HS-27A (cell line): ENCODE data around the gene CPNE2.
A peak's percentile ranks its signal among the peaks of the same experiment; 100 is the strongest.
"Not testable (repeated sequence)": the region's sequence is repeated elsewhere in the genome, so short reads cannot be mapped to it uniquely, and the experiment has no call there.

Source experiments
- DNase-seq: peaks from one replicate; pipeline ENCODE4 v3.0.0-alpha.2; 2012; ENCODE audit warnings: low read depth, missing footprints

CPNE2 gene

DNA sequence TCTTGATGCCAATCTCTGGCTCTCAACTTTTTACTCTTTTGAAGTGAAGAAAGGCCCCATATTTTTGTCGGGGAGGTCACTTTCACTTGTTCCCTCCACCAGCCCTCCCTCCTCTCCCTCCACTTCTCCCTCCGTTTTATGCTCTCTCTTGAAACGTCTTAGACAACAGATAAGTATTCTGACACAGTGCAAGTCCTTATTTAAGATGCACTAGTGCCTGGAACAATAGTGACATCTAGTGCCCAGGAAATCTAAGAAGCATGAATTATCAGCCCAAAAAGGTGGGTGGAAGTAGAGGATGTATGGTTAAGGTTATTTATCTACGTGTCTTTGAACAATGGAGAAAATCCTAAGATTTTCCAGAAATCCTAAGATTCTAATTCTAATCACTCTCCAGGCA lies 75.6 kb downstream of the CPNE2 start:
- no peak for DNase-seq

DNA sequence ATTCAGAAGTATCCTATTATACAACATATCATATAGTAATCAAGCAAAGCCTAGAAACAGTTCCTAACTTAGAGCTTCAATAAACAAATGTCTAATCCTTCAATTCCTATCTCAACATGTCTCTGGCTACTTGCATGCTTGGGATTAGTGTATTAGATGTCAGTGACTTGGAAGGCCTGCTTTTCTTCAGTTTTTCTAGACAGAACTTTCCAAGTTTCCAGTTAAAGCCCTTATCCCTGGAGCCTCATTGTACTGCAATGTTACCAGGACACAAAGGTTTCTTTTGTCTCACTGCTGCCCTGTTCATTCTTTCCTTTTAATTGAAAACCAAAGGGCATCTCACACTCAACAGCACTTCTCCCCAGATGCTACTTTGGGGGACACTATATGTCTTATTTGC lies 76.9 kb downstream of the CPNE2 start:
- DNase-seq, result no peak

DNA sequence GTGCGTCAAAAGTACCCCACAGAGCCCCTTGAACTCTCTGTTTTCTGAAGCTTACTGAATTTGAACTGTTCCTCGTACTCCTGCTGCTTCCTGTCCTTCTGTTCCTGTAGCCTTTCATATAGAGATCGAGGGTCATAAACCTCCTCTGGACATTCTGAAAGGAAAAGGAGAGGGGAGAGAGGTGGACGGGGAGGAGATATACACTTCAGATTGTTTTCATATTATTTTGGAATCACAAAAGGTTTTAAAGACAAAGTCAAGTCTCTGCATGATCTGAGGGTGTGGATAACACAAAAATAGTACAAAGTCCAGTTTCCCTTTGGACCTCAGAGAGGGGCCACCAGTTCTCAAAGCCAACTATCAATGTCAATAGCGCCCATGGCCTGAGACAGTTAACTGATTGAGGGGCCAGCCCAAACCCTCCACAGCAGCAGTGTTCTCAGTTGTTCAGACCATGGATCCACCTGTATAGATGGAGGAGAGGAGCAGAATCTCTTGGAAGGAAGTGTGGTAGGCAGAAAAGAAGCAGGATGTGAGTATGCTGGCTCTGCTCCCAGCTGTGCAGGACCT lies 80.4 kb downstream of the CPNE2 start:
- no peak for DNase-seq

DNA sequence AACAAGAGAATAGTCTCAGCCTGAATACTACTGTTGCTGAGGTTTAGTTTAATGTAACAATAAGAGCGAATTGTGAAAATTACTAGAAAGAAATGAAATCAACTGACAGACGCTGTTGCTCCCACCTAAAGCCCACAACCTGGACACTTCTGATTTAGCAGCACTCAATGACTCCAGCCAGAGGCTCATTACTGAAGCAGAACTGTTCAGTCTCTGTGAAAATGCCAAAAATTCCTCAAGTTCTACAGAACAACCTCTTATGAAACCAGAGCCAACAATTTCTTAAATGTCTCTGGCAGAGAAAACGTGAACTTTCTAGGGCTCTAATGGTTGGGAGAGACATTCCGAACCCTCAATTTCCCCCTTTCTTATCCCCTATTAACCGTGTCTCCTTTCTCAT lies 83.5 kb downstream of the CPNE2 start:
- DNase-seq, result no peak

DNA sequence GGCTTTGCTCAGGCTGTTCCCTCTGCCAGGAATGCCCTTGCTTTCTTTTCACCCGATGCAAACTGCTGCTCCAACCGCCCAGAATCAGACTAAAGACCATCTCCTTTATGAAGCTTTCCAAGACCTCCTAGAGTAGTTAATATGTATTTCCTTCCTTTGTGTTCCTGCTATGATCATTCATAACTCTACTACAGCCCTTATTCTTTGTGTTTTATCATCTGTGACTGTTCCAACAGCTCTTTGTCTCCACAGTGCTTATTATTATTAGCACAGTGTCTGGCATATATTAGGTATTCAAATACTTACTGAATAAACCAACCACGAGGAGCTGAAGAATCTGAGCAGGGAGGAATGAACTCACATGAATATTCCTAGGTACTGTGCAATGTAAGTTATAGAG lies 85.8 kb downstream of the CPNE2 start:
- no peak for DNase-seq

DNA sequence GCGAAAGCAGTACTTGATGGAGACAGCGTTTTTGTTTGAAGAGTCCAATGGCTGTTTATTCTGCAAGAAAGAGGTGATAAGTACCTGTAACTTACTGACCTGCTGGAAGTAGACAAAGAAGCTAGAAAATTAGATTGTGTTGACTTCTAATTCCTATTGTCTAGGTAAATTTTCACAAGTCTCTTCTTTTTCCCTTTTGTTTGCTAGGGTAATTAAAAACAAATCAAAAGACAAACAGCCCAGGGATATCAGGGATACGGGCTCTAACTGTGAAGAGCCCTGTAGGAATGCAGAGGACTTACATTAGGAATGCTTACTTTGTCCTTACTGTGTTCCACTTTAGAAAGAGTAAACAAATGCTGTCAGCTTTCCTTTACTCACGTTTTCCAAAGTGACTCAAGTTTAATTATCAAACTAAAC lies 86.4 kb downstream of the CPNE2 start:
- DNase-seq, result no peak

DNA sequence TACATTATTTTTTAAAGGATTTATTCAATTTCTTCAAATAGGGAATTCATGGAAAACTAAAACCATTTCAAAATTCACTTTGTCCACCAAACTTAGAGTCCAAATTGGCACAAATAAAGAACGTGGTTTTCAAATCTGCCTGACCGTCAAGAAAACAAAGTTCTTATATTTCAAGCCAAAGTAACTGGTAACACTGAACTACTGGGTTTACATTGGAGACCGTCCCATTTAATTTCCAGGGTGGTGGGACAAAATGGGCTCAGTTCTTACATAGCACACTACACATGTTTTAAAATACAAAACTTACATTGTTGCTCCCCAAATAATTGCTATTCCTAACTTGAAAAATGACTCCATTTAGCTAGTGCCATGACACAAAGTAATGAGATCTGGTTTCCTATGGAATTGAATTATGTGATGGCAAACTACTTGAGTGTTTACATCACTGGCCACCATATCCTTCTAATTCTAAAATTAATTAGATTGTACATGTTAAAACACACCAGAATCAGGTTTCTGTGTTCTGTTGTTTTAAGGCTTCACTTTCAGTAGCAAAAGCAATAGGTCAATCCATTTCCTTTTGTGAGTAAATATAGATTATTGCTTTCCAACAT lies 86.9 kb downstream of the CPNE2 start:
- no peak for DNase-seq

DNA sequence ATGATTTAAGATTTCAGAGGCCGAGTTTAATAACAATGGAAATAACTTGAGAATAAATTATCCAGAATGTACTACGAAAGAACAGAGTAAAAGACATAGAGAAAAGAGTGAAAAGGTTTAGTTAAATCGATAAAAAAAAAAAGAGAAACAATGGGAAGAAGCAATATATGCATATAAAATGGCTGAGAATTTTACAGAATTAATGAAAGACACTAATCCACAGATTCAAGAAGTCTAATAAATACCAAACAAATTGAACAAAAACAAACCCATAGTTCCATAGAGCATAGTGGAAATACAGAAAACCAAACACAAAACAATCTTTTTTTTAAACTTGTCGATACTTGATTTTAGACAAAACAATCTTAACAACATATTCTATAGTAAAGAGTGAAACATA lies 91.7 kb downstream of the CPNE2 start:
- no peak for DNase-seq

DNA sequence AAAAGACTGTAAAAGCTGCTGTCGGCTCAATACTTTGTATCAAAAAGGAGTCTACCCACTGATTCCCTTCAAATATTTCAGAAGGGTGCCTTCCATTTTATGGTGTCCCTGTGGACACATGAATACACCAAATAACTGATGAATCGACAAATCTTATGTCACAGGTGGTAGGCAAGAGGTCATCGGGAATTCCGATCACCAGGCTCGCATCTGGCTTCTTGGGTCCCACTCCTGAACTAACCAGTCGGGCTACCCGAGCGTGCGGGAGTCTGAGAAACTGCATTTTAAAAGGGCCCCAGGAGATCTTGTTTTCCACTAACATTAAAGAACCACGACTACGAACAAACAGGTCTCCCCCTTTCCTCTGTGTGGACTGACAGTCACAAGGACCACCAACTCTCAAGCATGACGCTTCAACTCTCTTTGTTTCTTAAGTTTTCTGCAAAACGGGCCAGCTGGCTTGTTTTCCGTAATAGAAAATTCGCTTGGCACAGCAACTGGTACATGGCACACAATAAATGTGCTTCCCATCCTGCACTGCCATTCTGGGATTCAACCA lies 92.6 kb downstream of the CPNE2 start:
- no peak for DNase-seq

DNA sequence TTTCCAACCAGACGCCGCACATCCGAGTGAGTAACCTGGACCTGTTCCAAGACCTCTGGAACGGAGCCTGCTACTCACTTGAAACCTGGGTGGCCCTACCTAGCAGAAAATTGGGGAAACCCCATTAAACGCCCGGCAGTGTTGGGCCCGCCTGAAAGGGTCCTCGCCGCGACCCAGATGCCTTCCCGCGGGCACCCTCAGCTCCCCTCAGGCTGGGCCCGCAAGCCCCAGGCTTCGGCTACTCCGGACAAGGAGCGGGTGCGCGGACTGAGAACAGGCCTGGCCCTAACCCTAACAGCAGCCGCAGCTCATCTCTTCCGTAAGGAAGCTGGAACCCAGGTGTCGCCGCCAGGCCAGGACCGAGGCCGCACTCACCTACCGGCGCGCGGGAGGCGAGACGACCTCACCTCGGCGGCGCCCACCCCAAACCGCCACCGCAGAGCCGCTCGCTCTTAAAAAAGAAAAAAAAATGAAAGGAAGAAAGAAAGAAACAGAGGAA lies 93.1 kb downstream of the CPNE2 start:
- DNase-seq, result no peak

DNA sequence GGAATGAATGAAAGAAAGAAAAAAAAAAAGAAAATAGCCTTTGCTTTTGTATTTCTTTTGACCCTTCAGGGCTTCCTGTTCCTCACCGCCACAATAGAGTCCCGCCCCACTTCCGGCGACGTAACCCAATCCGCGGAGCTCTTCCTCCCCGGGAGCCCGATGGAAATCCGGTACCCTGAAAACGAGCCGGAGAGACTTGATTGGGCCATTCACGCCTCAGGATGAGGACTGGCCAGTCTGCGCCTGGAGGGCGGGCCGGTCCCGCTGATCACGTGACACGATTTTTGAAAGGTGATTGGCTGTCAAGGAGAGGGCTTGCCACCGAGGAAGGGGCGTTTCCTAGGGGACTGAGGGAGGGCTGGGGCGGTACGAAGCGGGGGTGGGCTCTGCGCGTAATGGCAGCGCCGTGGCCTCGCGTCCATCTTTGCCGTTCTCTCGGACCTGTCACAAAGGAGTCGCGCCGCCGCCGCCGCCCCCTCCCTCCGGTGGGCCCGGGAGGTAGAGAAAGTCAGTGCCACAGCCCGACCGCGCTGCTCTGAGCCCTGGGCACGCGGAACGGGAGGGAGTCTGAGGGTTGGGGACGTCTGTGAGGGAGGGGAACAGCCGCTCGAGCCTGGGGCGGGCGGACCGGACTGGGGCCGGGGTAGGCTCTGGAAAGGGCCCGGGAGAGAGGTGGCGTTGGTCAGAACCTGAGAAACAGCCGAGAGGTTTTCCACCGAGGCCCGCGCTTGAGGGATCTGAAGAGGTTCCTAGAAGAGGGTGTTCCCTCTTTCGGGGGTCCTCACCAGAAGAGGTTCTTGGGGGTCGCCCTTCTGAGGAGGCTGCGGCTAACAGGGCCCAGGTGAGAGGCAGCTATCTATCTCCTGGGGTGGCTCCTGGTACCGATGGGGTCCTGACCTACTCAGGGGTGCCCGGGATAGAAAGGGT lies 93.8 kb downstream of the CPNE2 start, which contains the start of the genes PSME3IP1 and RSPRY1:
TSS of gene PSME3IP1 (minus strand) at position 95 of the 927 bp plus-strand sequence. CDS start 12,185 bp downstream, outside the sequence.
TSS of gene RSPRY1 (plus strand) at position 385 of the 927 bp plus-strand sequence. CDS start 18,330 bp downstream, outside the sequence.
- DNase-seq, result peak; percentile 99

DNA sequence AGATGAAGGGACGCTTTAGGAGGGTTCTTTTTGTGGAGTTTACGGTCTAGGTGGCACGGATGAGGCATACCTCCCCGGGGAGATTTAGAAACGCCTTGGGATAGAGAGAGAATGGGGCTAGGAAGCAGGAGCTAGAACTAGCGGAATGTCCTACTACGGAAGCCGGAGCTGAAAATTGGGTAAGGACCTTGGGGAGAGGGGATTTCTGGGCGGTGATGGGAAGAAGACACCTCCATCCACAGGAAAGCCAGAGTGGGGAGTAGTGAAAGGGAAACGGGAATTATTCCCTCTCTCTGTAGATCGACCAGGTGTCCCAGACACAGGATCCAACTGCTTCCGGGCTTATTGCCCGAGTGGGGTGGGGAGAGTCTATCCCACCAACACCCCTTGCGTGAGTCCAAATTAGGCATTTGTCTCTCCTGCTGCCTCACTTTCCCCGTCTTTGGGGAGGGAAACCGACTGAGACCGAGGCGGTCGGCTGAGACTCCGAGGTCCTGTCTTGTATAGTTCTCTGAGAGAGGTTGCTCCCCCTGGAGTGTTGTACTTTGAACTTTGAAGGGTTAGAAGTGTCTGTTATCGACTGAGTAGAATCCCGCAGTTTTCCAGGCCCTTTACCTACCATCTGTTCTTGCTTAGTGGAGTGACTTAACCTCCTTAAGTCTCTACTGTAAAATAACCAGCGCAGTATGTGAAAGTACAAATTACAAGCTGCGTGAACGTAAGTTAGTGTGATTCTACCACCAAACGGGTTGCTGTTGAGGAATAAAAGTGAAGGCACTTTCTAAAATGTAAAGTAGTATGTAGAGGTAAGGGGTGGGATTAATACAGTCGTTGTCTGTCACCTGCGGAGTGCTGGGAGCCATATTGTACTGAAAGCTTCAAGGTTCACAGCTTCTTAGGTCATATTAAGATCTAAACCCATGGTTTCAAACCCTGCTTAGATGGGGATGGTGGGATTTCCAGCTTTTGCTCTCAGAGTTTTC lies 94.8 kb downstream of the CPNE2 start:
- DNase-seq, result no peak

DNA sequence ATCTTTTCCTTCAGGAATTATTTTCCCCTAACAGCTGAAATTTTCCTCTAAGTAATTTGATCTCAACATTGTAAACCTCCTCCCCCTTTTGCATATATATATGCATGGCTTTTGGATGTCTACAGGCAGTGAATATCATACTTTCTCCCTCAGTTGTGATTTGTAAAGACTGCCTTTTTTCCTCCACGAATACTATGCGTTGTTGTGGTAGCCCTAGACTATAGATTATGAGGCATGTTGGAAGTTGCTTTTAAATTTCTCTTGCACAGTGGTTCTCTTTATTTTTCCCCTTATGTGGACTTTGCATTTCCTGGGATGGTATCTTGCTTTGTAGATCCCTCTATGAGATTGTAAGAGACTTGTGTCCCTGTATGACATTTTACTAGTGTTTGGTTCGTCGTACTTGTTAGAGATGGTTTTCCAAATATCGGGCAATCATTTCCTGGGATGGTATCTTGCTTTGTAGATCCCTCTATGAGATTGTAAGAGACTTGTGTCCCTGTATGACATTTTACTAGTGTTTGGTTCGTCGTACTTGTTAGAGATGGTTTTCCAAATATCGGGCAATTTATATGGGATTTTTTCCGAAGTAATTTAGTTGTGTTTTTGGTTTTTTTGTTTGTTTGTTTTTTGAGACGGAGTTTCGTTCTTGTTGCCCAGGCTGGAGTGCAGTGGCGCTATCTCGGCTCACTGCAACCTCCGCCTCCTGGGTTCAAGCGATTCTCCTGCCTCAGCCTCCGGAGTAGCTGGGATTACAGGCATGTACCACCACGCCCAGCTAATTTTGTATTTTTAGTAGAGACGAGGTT lies 95.7 kb downstream of the CPNE2 start:
- not testable (repeated sequence) for DNase-seq

DNA sequence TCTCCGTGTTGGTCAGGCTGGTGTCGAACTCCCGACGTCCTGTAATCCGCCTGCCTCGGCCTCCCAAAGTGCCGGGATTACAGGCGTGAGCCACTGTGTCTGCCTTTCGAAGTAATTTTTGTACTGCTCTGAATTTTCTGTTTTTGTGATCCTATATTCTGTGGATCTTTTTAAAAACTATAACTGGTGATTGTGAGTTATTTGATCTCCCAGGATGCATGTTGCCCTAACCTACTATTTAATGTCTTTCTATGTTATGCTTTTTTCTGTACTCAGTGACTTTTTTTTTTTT lies 96.3 kb downstream of the CPNE2 start:
- DNase-seq, result no peak

DNA sequence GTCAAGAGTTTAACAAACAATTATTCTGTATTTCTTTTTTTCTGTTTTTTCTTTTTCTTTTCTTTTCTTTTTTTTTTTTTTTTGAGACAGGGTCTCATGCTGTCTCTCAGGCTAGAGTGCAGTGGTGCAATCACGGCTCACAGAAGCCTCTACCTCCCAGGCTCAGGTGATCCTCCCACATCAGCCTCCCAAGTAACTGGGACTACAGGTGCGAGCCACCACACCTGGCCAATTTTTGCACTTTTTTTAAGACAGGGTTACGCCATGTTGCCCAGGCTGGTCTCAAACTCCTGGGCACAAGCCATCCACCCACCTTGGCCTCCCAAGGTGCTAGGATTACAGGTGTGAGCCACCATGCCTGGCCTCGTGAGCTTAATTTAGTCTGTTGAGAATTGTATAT lies 97.1 kb downstream of the CPNE2 start:
- DNase-seq, result not testable (repeated sequence)

DNA sequence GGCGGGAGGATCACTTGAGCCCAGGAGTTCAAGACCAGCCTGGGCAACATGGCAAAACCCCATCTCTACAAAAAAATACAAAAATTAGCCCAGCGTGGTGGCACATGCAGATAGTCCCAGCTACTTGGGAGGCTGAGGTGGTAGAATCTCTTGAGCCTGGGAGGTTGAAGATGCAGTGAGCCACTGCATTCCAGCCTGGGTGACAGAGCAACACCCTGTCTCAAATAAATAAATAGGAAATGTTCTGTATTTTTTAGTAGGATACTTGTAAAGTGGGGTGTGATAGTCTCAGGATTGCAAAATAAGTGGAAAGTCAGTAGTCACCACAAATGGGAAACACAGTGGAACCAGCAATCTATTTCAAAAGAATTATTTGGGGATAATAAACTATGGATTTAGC lies 97.8 kb downstream of the CPNE2 start:
- no peak for DNase-seq

DNA sequence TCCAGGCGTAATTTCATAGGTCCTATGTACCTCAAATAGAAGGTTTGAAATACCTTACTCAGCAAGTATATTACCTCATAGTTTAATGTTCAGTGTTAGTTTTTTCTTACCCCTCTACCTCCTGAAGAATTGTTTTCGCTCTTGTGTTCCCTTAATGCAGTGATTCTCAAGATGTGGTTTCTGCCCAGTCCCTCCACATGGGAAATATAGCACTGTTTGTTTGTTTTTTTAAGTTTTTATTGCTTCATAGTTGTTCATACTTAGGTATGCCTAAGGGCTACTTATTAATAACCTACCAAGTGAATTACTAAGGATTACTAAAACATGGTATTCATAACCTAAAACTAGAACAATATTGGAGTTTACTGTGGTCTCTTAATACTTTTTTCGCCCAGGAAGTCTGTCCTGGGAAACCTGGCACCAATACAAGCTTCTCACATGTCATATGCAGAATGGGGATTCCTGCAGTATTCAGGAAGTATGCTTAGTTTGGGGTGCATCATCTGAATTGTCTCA lies 98.7 kb downstream of the CPNE2 start:
- no peak for DNase-seq

DNA sequence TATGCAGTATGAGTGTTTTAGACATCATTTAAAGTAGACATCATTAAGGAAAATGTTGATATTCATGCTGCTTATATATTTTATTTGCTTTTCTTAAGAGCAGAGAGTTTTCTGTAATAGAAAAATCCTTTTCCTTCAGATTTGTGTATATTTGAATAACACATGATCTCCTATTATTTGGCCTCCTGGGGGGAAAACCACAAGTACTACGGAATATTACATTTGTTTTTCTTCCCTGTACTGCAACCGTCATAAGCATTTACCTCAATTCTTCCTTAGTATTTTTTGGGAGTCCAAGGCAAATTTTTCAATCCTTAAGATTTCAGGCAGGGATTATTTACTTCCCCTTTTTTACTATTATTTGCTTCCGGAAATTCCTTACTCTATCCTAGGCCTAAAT lies 99.8 kb downstream of the CPNE2 start:
- no peak for DNase-seq

DNA sequence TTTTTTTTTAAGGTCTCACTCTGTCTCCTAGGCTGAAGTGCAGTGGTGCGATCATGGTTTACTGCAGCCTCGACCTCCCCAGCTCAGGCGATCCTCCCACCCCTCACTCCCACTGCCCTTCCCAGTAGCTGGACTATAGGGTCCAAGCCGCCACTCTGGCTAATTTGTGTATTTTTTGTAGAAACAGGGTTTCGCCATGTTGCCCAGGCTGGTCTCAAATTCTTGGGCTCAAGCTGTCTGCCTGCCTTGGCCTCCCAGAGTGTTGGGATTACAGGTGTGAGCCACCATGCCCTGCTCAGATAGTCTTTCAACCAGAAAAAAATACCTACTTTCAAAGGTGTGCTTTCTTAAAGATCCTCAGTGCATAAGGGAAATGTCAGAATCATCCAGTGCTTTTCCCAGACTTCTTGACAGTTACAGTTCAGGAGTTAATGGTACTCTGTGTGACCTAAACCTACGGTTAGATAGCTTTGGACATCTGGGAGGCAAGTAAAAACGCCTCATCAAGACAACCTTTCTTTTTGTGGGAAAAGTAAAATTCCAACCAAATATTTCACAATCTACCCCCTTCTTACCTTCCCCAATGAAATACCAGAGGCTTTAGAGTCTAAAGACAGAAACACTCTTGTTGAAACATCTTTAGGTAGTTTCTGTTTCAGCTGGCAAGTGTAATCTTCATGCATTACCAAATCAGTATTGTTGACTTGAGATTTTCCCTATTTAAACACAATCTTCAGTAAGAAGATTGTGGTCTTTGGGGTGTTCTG lies 100.5 kb downstream of the CPNE2 start:
- DNase-seq, result no peak

DNA sequence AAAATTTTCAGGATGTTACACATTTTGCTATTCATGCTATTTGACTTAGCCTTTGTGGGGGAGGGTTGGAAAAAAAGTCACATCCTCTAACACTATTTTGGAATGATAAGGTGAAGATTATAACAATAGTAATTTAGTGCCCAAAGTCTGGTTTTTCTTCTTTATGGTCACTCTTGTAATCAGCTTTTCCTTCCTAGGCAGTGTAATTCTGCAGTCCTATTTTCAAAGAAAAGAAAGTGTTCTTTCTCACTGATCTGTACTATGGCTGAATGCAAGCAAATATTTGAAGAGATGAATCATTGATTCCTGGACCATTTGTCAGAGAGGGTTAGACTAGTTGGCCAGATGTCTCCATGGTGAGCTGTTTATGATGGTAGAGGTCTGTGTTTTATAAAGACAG lies 102.1 kb downstream of the CPNE2 start:
- peak; percentile 85 for DNase-seq
